ENCODE data around the gene OVCH2. TPM values are rescaled to one million over a fixed set of nuclear protein-coding genes. Genes with fewer than 3 reads are reported as not detected.

The OVCH2 gene
- total RNA-seq, 2 experiments from 2014 or later, result not detected

GRCh38 chr11:7646866-7647265, 59.4 kb downstream of the OVCH2 start:
- POLR2A ChIA-PET, result no interaction called here
- Mint-ChIP-seq H3K4me1 (no peaks in the 10 kb centered on the region), H3K36me3 (ENCODE audit: low read depth) (peaks cover 6% of the 10 kb centered on the region), H3K27me3 (no peaks in the 10 kb centered on the region), H3K27ac (no peak overlapping the region), H3K9me3 (no peaks in the 10 kb centered on the region), H3K4me3 (no peak overlapping the region)
- CTCF ChIA-PET, result interaction anchor here (1.0 kb wide), 1 partner anchor 10 kb away, joined by 3 read pairs; no protein-coding TSS in a partner anchor
- no peak for DNase-seq

GRCh38 chr11:7645206-7645605, 61.1 kb downstream of the OVCH2 start:
- H3K9me3 Mint-ChIP-seq, result no peaks in the 10 kb centered on the region
- peaks cover 11% of the 10 kb centered on the region for H3K36me3 Mint-ChIP-seq (ENCODE audit: low read depth)
- ChIA-PET CTCF (interaction anchor here (0.7 kb wide), 1 partner anchor 12 kb away, joined by 3 read pairs; no protein-coding TSS in a partner anchor), POLR2A (no interaction called here)
- DNase-seq, result no peak
- no peaks in the 10 kb centered on the region for H3K4me1 Mint-ChIP-seq
- H3K27me3 Mint-ChIP-seq, result no peaks in the 10 kb centered on the region
- H3K4me3 Mint-ChIP-seq, result no peak overlapping the region
- H3K27ac Mint-ChIP-seq, result no peak overlapping the region

- Mint-ChIP-seq H3K9me3 (no peaks in the 10 kb centered on the region), H3K27me3 (no peaks in the 10 kb centered on the region), H3K36me3 (ENCODE audit: low read depth) (peaks cover 11% of the 10 kb centered on the region), H3K4me3 (no peak overlapping the region), H3K4me1 (peaks cover 2% of the 10 kb centered on the region), H3K27ac (no peak overlapping the region)
- no peak for DNase-seq
- CTCF ChIA-PET, result interaction anchor here (1.1 to 1.6 kb wide), 2 partner anchors 22 to 131 kb away, joined by 3 to 5 read pairs; no protein-coding TSS in a partner anchor
- POLR2A ChIA-PET, result no interaction called here
These were observed 63.0 kb downstream of the OVCH2 start for GRCh38 chr11:7643314-7643713.

GRCh38 chr11:7642747-7643146, 63.5 kb downstream of the OVCH2 start:
- Mint-ChIP-seq H3K9me3 (no peaks in the 10 kb centered on the region), H3K27ac (no peak overlapping the region), H3K4me3 (no peak overlapping the region), H3K36me3 (ENCODE audit: low read depth) (peaks cover 11% of the 10 kb centered on the region), H3K27me3 (no peaks in the 10 kb centered on the region), H3K4me1 (peaks cover 2% of the 10 kb centered on the region)
- DNase-seq, result no peak
- ChIA-PET POLR2A (no interaction called here), CTCF (interaction anchor here (1.1 to 1.6 kb wide), 2 partner anchors 23 to 130 kb away, joined by 3 to 5 read pairs; no protein-coding TSS in a partner anchor)

- H3K27me3 Mint-ChIP-seq, result no peaks in the 10 kb centered on the region
- no peak overlapping the region for H3K27ac Mint-ChIP-seq
- no peaks in the 10 kb centered on the region for H3K9me3 Mint-ChIP-seq
- POLR2A ChIA-PET, result no interaction called here
- CTCF ChIA-PET, result no interaction called here
- no peak for DNase-seq
- H3K4me3 Mint-ChIP-seq, result no peak overlapping the region
- H3K36me3 Mint-ChIP-seq (ENCODE audit: low read depth), result peaks cover 11% of the 10 kb centered on the region
- H3K4me1 Mint-ChIP-seq, result peaks cover 2% of the 10 kb centered on the region
These were observed 65.5 kb downstream of the OVCH2 start for GRCh38 chr11:7640816-7641215.

- Mint-ChIP-seq H3K27ac (no peak overlapping the region), H3K4me1 (peaks cover 2% of the 10 kb centered on the region), H3K27me3 (no peaks in the 10 kb centered on the region), H3K4me3 (no peak overlapping the region), H3K36me3 (ENCODE audit: low read depth) (peaks cover 13% of the 10 kb centered on the region), H3K9me3 (no peaks in the 10 kb centered on the region)
- ChIA-PET CTCF (interaction anchor here (0.9 kb wide), 1 partner anchor 126 kb away, joined by 3 read pairs; the partner anchor contains the start of gene PPFIBP2), POLR2A (no interaction called here)
- no peak for DNase-seq
These were observed 66.6 kb downstream of the OVCH2 start for GRCh38 chr11:7639643-7640025.

Other genes starting within 250 kb of the OVCH2 start
- not detected for gene OLFML1, start 221.0 kb downstream of the OVCH2 start, total RNA-seq
- 10 to 100 TPM; 21.9 to 24.7 TPM for gene PPFIBP2, start 192.5 kb downstream of the OVCH2 start, total RNA-seq
- 1 to 10 TPM; 1.8 TPM for gene CYB5R2, start 33.0 kb downstream of the OVCH2 start, total RNA-seq
- gene OR5P2, start 90.5 kb upstream of the OVCH2 start, total RNA-seq, result not detected
- not detected for gene OR5P3, start 124.4 kb upstream of the OVCH2 start, total RNA-seq
- gene OR10A6, start 224.8 kb upstream of the OVCH2 start, total RNA-seq, result not detected
- not detected for gene OR10A3, start 235.2 kb upstream of the OVCH2 start, total RNA-seq

Measured in activated CD4-positive, alpha-beta memory T cell treated with anti-CD3 and anti-CD28 coated beads, Interleukin-2, amount 10 ng/mL, durations not matched to agents 7 days and 5 days (primary cell).